HG03139 (cell line): ENCODE data around the gene SLC37A1.

Source experiments
- ATAC-seq: cut with Tn5 transposase; IDR thresholded peaks from one replicate; pipeline ENCODE4 v1.9.1; 2021; ENCODE audit not compliant: unreplicated experiment

Gene SLC37A1

GRCh38 chr21:42572906-42573495 is 59.3 kb downstream of the SLC37A1 start:
- ATAC-seq = no peak

DNA sequence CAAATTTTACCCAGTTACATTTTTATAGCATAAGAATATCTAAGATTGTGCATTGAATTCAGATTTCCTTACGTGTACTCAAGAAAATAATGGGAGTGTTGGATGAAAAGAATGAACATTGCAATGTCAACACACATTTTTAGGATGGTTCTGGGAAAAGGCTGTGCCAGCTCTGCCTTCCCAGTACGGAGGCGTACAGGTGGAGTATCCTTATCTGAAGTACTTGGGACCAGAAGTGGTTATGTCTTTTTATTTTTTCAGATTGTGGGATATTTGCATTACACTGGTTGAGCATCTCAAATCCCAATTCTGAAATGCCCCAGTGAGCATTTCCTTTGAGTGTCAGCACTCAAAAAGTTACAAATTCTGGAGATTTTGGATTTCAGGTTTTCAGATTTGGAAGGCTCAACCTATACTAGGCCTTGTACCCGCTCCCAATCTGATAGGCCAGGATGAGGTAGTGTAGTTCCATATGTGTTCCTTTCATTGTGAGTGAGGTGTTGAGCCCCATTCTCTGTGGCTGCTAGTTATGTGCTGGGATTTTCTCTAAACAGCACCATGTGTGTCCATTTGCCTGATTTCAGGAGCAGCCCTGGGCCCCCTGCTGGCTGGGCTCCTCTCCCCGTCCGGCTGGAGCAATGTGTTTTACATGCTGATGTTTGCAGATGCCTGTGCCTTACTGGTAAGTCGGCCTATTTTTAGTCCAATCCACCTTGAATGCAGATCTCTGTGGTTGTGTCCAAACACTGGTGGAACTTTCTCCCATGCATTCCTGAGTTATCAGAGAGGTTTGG is 60.8 kb downstream of the SLC37A1 start:
- no peak for ATAC-seq

GRCh38 chr21:42575111-42575510 is 61.5 kb downstream of the SLC37A1 start:
- no peak for ATAC-seq

DNA sequence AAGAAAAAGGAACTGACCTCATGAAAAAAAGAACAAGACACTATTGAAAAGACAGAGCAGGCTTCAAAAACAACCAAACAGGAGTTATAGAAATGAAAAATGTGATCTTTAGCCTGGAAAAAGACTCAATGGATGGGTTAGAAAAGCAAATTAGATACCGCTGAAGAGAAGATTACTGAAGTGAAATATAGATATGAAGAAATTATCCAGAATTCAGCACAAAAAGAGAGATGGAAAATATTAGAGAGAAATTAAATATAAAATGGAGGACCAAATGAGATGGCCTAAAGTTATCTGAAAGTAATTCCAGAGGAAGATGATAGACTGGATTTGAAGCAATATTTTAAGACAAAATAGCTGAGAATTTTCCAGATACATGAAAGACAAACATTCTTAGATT is 63.0 kb downstream of the SLC37A1 start:
- ATAC-seq = no peak

DNA sequence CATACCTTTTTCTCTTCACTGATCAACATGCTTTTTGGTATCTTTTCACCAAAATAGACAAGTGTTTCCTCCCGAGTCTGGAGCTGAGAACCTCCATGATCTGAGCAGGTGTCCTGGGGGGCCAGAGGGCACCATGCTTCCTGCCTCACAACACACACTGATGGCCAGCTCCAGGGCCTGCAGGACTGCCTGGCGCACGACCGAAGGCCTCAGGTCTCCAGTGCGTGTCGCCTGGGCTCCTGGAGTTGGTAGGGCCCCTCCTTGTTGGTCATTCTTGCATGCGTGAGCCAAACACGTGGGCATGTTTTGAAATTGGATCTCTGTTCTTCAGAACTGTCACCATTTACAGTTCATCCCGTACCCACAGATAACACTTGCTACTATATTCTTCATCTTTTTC is 64.4 kb downstream of the SLC37A1 start:
- ATAC-seq = no peak

GRCh38 chr21:42578761-42579415 is 65.2 kb downstream of the SLC37A1 start:
- no peak for ATAC-seq

DNA sequence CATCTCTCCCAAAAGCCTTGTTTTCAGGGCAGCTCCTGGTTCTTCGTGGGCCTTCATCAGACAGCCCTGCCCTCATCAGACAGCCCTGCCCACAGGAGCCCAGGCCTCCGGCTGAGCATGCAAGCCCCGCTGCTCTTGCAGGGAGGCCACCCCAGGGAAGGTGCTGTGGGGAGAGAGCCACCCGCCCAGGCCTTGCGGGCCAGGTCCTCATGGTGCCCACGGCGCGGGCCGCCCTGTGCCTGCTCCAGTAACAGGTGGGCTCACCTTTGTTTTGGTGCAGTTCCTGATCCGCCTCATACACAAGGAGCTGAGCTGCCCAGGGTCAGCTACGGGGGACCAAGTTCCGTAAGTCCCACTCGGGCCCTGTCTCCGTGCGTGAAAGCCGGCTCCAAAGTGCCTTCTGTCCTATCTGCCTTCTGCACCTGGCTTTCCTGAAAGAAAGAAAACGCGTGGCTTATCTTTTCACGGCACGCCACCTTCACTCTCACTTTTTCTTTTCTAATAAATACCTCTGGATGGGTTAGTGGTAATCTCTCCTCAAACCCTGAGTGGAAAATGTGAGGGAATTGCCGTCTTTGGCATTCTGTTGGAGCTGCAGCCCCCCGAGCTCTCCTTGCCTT is 65.9 kb downstream of the SLC37A1 start:
- ATAC-seq = no peak

GRCh38 chr21:42580076-42580792 is 66.6 kb downstream of the SLC37A1 start:
- ATAC-seq = no peak

GRCh38 chr21:42580793-42581321 is 67.2 kb downstream of the SLC37A1 start:
- no peak for ATAC-seq

- ATAC-seq = no peak
Measured at GRCh38 chr21:42581336-42581992, 67.8 kb downstream of the SLC37A1 start.

DNA sequence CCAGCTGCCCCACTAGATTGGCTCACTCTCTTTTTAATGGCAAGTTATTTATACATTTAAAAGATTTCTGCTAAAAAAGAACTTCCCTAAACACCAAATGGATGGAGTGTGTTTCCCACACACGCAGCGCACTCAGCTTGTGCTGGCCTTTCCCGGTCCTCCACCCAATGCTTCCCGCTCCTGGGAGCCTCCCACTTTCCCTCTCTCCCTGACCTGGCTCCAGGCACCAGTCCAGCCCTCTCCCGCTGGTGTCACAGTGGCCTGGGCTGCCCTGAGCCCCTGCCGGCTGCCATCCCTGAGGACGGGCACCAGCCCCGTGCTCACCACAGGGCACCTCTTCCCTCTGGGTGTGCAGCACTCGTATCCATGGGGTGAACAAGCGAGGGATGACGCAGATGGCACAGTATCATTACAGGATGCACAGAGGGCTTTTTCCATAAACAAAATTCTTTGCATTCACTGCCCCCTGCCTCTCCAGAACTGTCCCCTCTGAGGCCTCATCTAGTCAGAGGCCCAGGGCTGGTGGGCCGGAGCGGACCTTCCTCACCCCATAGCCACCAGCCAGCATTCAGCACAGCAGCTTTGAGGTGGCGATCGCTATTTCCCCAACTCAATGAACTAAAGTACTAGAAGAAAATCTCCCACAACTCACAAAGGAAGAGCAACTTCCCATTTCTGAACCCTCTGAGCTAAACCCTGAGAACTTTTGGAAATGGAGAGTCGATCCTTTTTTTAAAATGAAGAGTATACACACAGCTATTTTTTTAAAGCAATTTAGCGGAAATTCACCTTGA is 68.5 kb downstream of the SLC37A1 start:
- no peak for ATAC-seq

DNA sequence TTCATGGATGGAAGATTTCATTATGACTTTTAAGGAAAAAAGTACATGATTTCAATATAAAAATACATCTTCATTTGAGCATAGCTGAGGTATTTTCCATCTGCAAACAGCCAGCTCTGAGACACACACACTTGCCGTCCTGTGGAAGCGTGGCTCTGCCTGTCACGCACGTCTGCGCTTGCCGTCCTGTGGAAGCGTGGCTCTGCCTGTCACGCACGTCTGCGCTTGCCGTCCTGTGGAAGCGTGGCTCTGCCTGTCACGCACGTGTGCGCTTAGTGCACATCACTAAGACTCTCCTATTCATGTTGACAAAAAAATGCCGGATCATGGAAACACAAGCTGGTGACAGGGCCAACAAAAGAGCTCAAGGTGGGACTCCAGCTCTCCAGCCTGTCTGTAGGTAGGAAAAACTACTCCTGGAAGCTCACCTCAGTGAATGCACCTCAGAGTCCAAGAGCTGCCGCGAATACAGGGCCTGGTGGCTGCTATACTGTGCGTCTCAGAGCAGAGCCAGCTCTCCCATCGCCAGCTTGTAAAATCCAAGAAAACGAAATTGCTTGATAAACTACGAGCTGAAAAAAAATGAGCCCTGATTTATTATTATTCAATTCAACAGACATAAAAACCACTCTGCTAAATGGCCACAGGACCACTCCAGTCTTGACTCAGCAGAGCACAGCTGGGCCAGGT is 69.3 kb downstream of the SLC37A1 start:
- no peak for ATAC-seq

DNA sequence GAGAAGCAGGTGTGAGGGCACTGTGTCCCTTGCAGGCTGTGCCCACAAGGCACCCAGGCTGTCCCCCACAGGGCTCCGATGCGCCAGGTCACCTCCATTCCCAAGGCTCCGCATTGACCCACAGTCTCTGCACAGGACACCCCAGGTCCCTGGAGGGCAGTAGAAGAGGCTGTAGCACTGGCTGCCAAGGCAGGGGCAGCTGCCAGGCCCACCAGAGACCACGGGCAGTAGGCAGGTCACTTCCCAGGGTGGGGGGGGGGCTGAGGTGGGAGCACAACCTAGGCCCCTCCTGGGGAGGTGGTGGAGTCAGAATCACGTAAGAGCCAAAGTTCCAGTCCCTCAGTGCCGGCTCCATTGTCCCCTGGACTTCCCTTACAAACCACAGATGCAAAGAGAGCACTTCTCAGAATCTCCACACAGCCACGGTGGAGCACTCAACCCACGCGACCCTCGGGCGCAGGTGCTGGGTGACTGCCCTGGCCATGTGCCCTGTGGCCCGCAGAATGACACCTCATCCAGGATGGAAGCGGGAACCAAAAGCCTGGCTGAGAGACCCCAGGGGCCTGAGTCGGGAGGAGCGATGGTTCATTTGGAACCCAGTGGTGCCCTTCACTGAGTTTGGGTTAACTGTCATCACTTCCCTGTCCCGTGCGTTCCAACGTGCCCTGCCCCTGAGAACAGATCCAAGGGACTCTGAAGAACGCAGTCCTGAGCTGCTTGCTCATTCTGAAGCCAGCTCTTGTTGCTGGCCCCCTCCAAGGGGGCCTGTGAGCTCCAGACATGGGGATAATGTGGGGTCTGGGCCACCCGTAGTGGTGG is 70.0 kb downstream of the SLC37A1 start:
- ATAC-seq = no peak

- ATAC-seq = no peak
Measured at GRCh38 chr21:42584296-42584641, 70.6 kb downstream of the SLC37A1 start.

- ATAC-seq = no peak
Measured at GRCh38 chr21:42585881-42586280, 72.2 kb downstream of the SLC37A1 start.

- no peak for ATAC-seq
Measured at GRCh38 chr21:42586406-42586805, 72.8 kb downstream of the SLC37A1 start.

DNA sequence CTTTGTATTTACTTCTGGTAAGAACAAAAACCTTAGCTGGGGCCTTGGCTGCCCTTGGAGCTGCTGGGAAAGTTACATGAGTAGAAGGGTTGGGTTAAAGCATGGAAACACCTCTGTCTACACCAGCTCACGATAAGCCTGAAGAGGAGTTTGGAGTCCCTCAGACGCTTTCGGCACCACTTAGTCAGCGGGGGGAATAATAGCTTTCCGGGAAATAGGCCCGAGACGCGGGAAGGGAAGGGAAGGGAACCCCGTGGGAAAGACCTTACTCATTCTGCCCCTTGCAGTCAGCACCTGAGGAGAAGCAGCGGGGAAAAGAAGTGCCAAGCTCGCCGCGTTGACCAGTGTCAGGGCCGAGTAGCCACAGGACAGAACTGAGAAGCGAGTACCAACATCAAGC is 73.4 kb downstream of the SLC37A1 start:
- ATAC-seq = no peak

GRCh38 chr21:42590431-42591131 is 76.9 kb downstream of the SLC37A1 start:
- ATAC-seq = no peak
